ENCODE measurements around the gene SPATA1. TPM values are rescaled to one million over a fixed set of nuclear protein-coding genes. Genes with fewer than 3 reads are reported as not detected.
"Not testable (repeated sequence)": the region's sequence is repeated elsewhere in the genome, so short reads cannot be mapped to it uniquely, and the experiment has no call there.

SPATA1 gene
- total and polyA plus RNA-seq, 2 of the 4 experiments (the other 2 are of a cell fraction) = under 0.01 to 0.56 TPM

- no peak overlapping the region for H3K4me2 ChIP-seq (ENCODE audit: low read depth, low read length)
- H2AK9ac ChIP-seq (replicated peaks; ENCODE audit: low read depth, low read length, poor library complexity) = no peak overlapping the region
- H3K4me3 ChIP-seq (ENCODE audit: insufficient read depth, low read depth, low read length) = no peak overlapping the region
- no peak for DNase-seq
- no peak overlapping the region for H3K4ac ChIP-seq (ENCODE audit: low read depth, low read length)
- no peak for TF ChIP-seq RCOR1 (IDR thresholded peaks at IDR 0.05; ENCODE audit: insufficient replicate concordance, low read length)
- no peak for TF ChIP-seq SMC3 (IDR thresholded peaks at IDR 0.05; ENCODE audit: low read depth, low read length)
- no peak for TF ChIP-seq MXI1 (IDR thresholded peaks at IDR 0.05; ENCODE audit: borderline replicate concordance, low read depth, low read length)
- TF ChIP-seq FOS (IDR thresholded peaks at IDR 0.05; ENCODE audit: low read depth, low read length) = no peak
- no peak for TF ChIP-seq CHD1 (IDR thresholded peaks at IDR 0.05; ENCODE audit: low read depth, low read length)
- H2AK5ac ChIP-seq (ENCODE audit: low read depth, low read length) = no peak overlapping the region
- no CpG with 5 or more reads among the region's 3 CpGs for WGBS, 2 experiments (ENCODE audit: extremely low coverage in 2 of 2, insufficient read length in 1 of 2)
- H2BK15ac ChIP-seq (ENCODE audit: low read depth, low read length) = no peak overlapping the region
- CTCF ChIA-PET = no interaction called here
- no peak overlapping the region for H2BK120ac ChIP-seq (ENCODE audit: low read depth, low read length)
- H3K23ac ChIP-seq (ENCODE audit: low read depth, low read length) = no peak overlapping the region
- no peak overlapping the region for H2AFZ ChIP-seq (replicated peaks; ENCODE audit: low read length, poor library complexity)
- no peak overlapping the region for H2BK5ac ChIP-seq (ENCODE audit: low read depth, low read length, poor library complexity, severe bottlenecking)
- intact Hi-C loops (cut with micrococcal nuclease) (no loop called here), dilution Hi-C loops (cut with HindIII; ENCODE audit: low sequenced_read_pairs, unreplicated experiment) (no loop called here), in situ Hi-C loops (cut with MboI; ENCODE audit: low sequenced_read_pairs) (no loop called here)
- H3K27ac ChIP-seq (ENCODE audit: insufficient read depth, low read length) = no peak overlapping the region
- H3K9ac ChIP-seq (ENCODE audit: low read depth, low read length) = no peak overlapping the region
- H3K27me3 ChIP-seq (ENCODE audit: control insufficient read depth, insufficient read depth, low read length) = no peaks in the 10 kb centered on the region
- H3K36me3 ChIP-seq (ENCODE audit: control insufficient read depth, insufficient read depth, low read length) = no peaks in the 10 kb centered on the region
- no peaks in the 10 kb centered on the region for H3K79me1 ChIP-seq (ENCODE audit: low read depth in 1 of 2, low read length in 2 of 2)
- H3K9me1 ChIP-seq (ENCODE audit: insufficient read depth, low read length) = no peaks in the 10 kb centered on the region
- no peak overlapping the region for H2BK20ac ChIP-seq (ENCODE audit: low read depth, low read length)
- no peak overlapping the region for H4K91ac ChIP-seq (ENCODE audit: insufficient read depth, low read depth, low read length)
- H3K14ac ChIP-seq (replicated peaks; ENCODE audit: low read depth, low read length) = no peak overlapping the region
- H3K56ac ChIP-seq (ENCODE audit: extremely low read depth, insufficient read depth, low read length) = no peak overlapping the region
- POLR2A ChIA-PET (ENCODE audit: unreplicated experiment) = no interaction called here
- BruUV-seq (replicated peaks) = no TSS peak
- H4K5ac ChIP-seq (ENCODE audit: low read depth, low read length) = no peak overlapping the region
- H3K4me1 ChIP-seq (ENCODE audit: control insufficient read depth, insufficient read depth, low read length) = no peaks in the 10 kb centered on the region
- no peaks in the 10 kb centered on the region for H4K20me1 ChIP-seq (ENCODE audit: insufficient read depth, low read length)
- ATAC-seq (ENCODE audit: low read depth) = no peak
- H4K8ac ChIP-seq (ENCODE audit: low read depth in 2 of 2, low read length in 2 of 2) = no peak overlapping the region
- no peak overlapping the region for H3K18ac ChIP-seq (ENCODE audit: low read depth, low read length)
- H3K9me3 ChIP-seq (ENCODE audit: control insufficient read depth, insufficient read depth, low read length) = no peaks in the 10 kb centered on the region; the same call in 1 of the 2 replicates
Observed at GRCh38 chr1:84587099-84587498, 80.9 kb downstream of the SPATA1 start.

- H3K36me3 ChIP-seq (ENCODE audit: control insufficient read depth, insufficient read depth, low read length); H3K18ac ChIP-seq (ENCODE audit: low read depth, low read length); H3K79me1 ChIP-seq (ENCODE audit: low read depth in 1 of 2, low read length in 2 of 2); BruUV-seq (replicated peaks); H2BK20ac ChIP-seq (ENCODE audit: low read depth, low read length); dilution Hi-C loops (cut with HindIII; ENCODE audit: low sequenced_read_pairs, unreplicated experiment); intact Hi-C loops (cut with micrococcal nuclease); H3K23ac ChIP-seq (ENCODE audit: low read depth, low read length); in situ Hi-C loops (cut with MboI; ENCODE audit: low sequenced_read_pairs); H2BK5ac ChIP-seq (ENCODE audit: low read depth, low read length, poor library complexity, severe bottlenecking); H2AK5ac ChIP-seq (ENCODE audit: low read depth, low read length); H4K8ac ChIP-seq (ENCODE audit: low read depth in 2 of 2, low read length in 2 of 2); POLR2A ChIA-PET (ENCODE audit: unreplicated experiment); H3K4me3 ChIP-seq (ENCODE audit: insufficient read depth, low read depth, low read length); H3K4me2 ChIP-seq (ENCODE audit: low read depth, low read length); H3K4ac ChIP-seq (ENCODE audit: low read depth, low read length); H4K20me1 ChIP-seq (ENCODE audit: insufficient read depth, low read length); H2BK120ac ChIP-seq (ENCODE audit: low read depth, low read length); H3K14ac ChIP-seq (replicated peaks; ENCODE audit: low read depth, low read length); DNase-seq; CTCF ChIA-PET; H3K27ac ChIP-seq (ENCODE audit: insufficient read depth, low read length); H3K9ac ChIP-seq (ENCODE audit: low read depth, low read length); H4K5ac ChIP-seq (ENCODE audit: low read depth, low read length); H2AK9ac ChIP-seq (replicated peaks; ENCODE audit: low read depth, low read length, poor library complexity); H2AFZ ChIP-seq (replicated peaks; ENCODE audit: low read length, poor library complexity); H3K27me3 ChIP-seq (ENCODE audit: control insufficient read depth, insufficient read depth, low read length); H4K91ac ChIP-seq (ENCODE audit: insufficient read depth, low read depth, low read length); H3K56ac ChIP-seq (ENCODE audit: extremely low read depth, insufficient read depth, low read length); H2BK15ac ChIP-seq (ENCODE audit: low read depth, low read length); ATAC-seq (ENCODE audit: low read depth); H3K9me1 ChIP-seq (ENCODE audit: insufficient read depth, low read length); H3K9me3 ChIP-seq (ENCODE audit: control insufficient read depth, insufficient read depth, low read length): not testable (repeated sequence)
- peaks cover 11% of the 10 kb centered on the region for H3K4me1 ChIP-seq (ENCODE audit: control insufficient read depth, insufficient read depth, low read length)
- WGBS, 2 experiments (ENCODE audit: extremely low coverage in 2 of 2, insufficient read length in 1 of 2) = no CpG with 5 or more reads among the region's 2 CpGs
Observed at GRCh38 chr1:84594959-84595358, 88.8 kb downstream of the SPATA1 start.
